ENCODE data around the gene RAB3GAP2.
A peak's percentile ranks its signal among the peaks of the same experiment; 100 is the strongest.

The RAB3GAP2 gene

GRCh38 chr1:220272047-220272840, at the start of gene RAB3GAP2:
Gene RAB3GAP2 (minus strand): TSS chr1:220272453. CDS start chr1:220272337, 116 bp downstream.
- peak within 1 kb of the TSS; percentile 94 for H3K4me3 ChIP-seq (replicated peaks; ENCODE audit: low read depth, low read length)
- peak; percentile 93 for DNase-seq (ENCODE audit: low read depth)
- no peak for TF ChIP-seq CTCF (IDR thresholded peaks at IDR 0.05; ENCODE audit: low read length, missing control alignments)

- DNase-seq (ENCODE audit: low read depth): no peak
- H3K4me3 ChIP-seq (replicated peaks; ENCODE audit: low read depth, low read length): no peak overlapping the region
- no peak for TF ChIP-seq CTCF (IDR thresholded peaks at IDR 0.05; ENCODE audit: low read length, missing control alignments)
Measured at GRCh38 chr1:220321758-220322157, 49.5 kb upstream of the RAB3GAP2 start.

- TF ChIP-seq CTCF (IDR thresholded peaks at IDR 0.05; ENCODE audit: low read length, missing control alignments): no peak
- DNase-seq (ENCODE audit: low read depth): no peak
- H3K4me3 ChIP-seq (replicated peaks; ENCODE audit: low read depth, low read length): no peak overlapping the region
Measured at GRCh38 chr1:220320709-220321108, 48.5 kb upstream of the RAB3GAP2 start.

GRCh38 chr1:220318673-220319072, 46.4 kb upstream of the RAB3GAP2 start:
- DNase-seq (ENCODE audit: low read depth): no peak
- no peak overlapping the region for H3K4me3 ChIP-seq (replicated peaks; ENCODE audit: low read depth, low read length)
- no peak for TF ChIP-seq CTCF (IDR thresholded peaks at IDR 0.05; ENCODE audit: low read length, missing control alignments)

- no peak for DNase-seq (ENCODE audit: low read depth)
- H3K4me3 ChIP-seq (replicated peaks; ENCODE audit: low read depth, low read length): no peak overlapping the region
Measured at GRCh38 chr1:220317161-220317560, 44.9 kb upstream of the RAB3GAP2 start.

GRCh38 chr1:220316305-220316704, 44.1 kb upstream of the RAB3GAP2 start:
- DNase-seq (ENCODE audit: low read depth): no peak
- no peak overlapping the region for H3K4me3 ChIP-seq (replicated peaks; ENCODE audit: low read depth, low read length)
- no peak for TF ChIP-seq CTCF (IDR thresholded peaks at IDR 0.05; ENCODE audit: low read length, missing control alignments)

More at GRCh38 chr1:220317161-220317560, 44.9 kb upstream of the RAB3GAP2 start:
- no peak for TF ChIP-seq CTCF (IDR thresholded peaks at IDR 0.05; ENCODE audit: low read length, missing control alignments)

Measured in fibroblast of pulmonary artery (primary cell).